ENCODE results near the gene TXNL4A.

TXNL4A gene

GRCh38 chr18:79945118-79946042, 43.0 kb downstream of the TXNL4A start:
- TF ChIP-seq FOXM1 (IDR thresholded peaks at IDR 0.05; ENCODE audit: borderline replicate concordance, low read depth) = no peak

GRCh38 chr18:79944746-79945117, 43.6 kb downstream of the TXNL4A start:
- TF ChIP-seq FOXM1 (IDR thresholded peaks at IDR 0.05; ENCODE audit: borderline replicate concordance, low read depth) (no peak), TAF1 (IDR thresholded peaks at IDR 0.05; ENCODE audit: low read depth) (no peak), USF1 (IDR thresholded peaks at IDR 0.05) (no peak), TEAD4 (IDR thresholded peaks at IDR 0.05) (no peak), MAX (IDR thresholded peaks at IDR 0.05) (no peak), CEBPB (IDR thresholded peaks at IDR 0.05) (no peak), REST (IDR thresholded peaks at IDR 0.05; ENCODE audit: low read depth) (no peak), ZBTB7A (IDR thresholded peaks at IDR 0.05; ENCODE audit: low read depth) (no peak), EGR1 (IDR thresholded peaks at IDR 0.05) (no peak), TCF12 (IDR thresholded peaks at IDR 0.05; ENCODE audit: low read depth) (no peak), CREB1 (IDR thresholded peaks at IDR 0.05; ENCODE audit: low read depth) (no peak), YY1 (IDR thresholded peaks at IDR 0.05; ENCODE audit: low read depth) (no peak), NFIC (IDR thresholded peaks at IDR 0.05) (no peak), RAD21 (IDR thresholded peaks at IDR 0.05; ENCODE audit: low read depth) (no peak), EP300 (IDR thresholded peaks at IDR 0.05; ENCODE audit: borderline replicate concordance) (no peak)

GRCh38 chr18:79944126-79944731, 44.1 kb downstream of the TXNL4A start:
- TF ChIP-seq CREB1 (IDR thresholded peaks at IDR 0.05; ENCODE audit: low read depth) = no peak
- no peak for TF ChIP-seq REST (IDR thresholded peaks at IDR 0.05; ENCODE audit: low read depth)
- TF ChIP-seq USF1 (IDR thresholded peaks at IDR 0.05) = no peak
- TF ChIP-seq YY1 (IDR thresholded peaks at IDR 0.05; ENCODE audit: low read depth) = no peak
- no peak for TF ChIP-seq MAX (IDR thresholded peaks at IDR 0.05)
- TF ChIP-seq TAF1 (IDR thresholded peaks at IDR 0.05; ENCODE audit: low read depth) = no peak
- TF ChIP-seq TCF12 (IDR thresholded peaks at IDR 0.05; ENCODE audit: low read depth) = no peak
- no peak for TF ChIP-seq ZBTB7A (IDR thresholded peaks at IDR 0.05; ENCODE audit: low read depth)
- TF ChIP-seq RAD21 (IDR thresholded peaks at IDR 0.05; ENCODE audit: low read depth) = no peak
- TF ChIP-seq TEAD4 (IDR thresholded peaks at IDR 0.05) = no peak
- TF ChIP-seq NFIC (IDR thresholded peaks at IDR 0.05) = no peak
- no peak for TF ChIP-seq FOXM1 (IDR thresholded peaks at IDR 0.05; ENCODE audit: borderline replicate concordance, low read depth)

- TF ChIP-seq ZBTB7A (IDR thresholded peaks at IDR 0.05; ENCODE audit: low read depth) (no peak), TEAD4 (IDR thresholded peaks at IDR 0.05) (no peak), NFIC (IDR thresholded peaks at IDR 0.05) (no peak), USF1 (IDR thresholded peaks at IDR 0.05) (no peak), EGR1 (IDR thresholded peaks at IDR 0.05) (no peak), CREB1 (IDR thresholded peaks at IDR 0.05; ENCODE audit: low read depth) (no peak), REST (IDR thresholded peaks at IDR 0.05; ENCODE audit: low read depth) (no peak), YY1 (IDR thresholded peaks at IDR 0.05; ENCODE audit: low read depth) (no peak), RAD21 (IDR thresholded peaks at IDR 0.05; ENCODE audit: low read depth) (no peak)
These were observed 44.7 kb downstream of the TXNL4A start for GRCh38 chr18:79943608-79944125.

Data from Ishikawa (cell line).